T-helper 2 cell treated with Interferon-gamma antibody and Interleukin-4, amounts not matched to agents 5 μg/mL and 100 μg/mL, for 36 hours (primary cell): ENCODE data around the gene LEFTY1.
A peak's percentile ranks its signal among the peaks of the same experiment; 100 is the strongest.

Source experiments
- DNase-seq: peaks from one replicate; pipeline ENCODE4 v3.0.0; 2021; ENCODE audit warnings: low spot score
- H3K27ac Mint-ChIP-seq: one replicate; pipeline ENCODE4 v1.8.0; 2021; ENCODE audit warnings: mild to moderate bottlenecking, mixed read lengths
- H3K27me3 Mint-ChIP-seq: one replicate; pipeline ENCODE4 v1.8.0; 2021; ENCODE audit warnings: low read depth, mixed read lengths
- H3K36me3 Mint-ChIP-seq: one replicate; pipeline ENCODE4 v1.8.0; 2021; ENCODE audit warnings: low read depth, mixed read lengths
- H3K4me1 Mint-ChIP-seq: one replicate; pipeline ENCODE4 v1.8.0; 2021; ENCODE audit warnings: low read depth, mixed read lengths
- H3K4me3 Mint-ChIP-seq: one replicate; pipeline ENCODE4 v1.8.0; 2022; ENCODE audit warnings: mild to moderate bottlenecking, moderate library complexity, mixed read lengths
- H3K9me3 Mint-ChIP-seq: one replicate; pipeline ENCODE4 v1.8.0; 2021; ENCODE audit warnings: mixed read lengths

Gene LEFTY1

DNA sequence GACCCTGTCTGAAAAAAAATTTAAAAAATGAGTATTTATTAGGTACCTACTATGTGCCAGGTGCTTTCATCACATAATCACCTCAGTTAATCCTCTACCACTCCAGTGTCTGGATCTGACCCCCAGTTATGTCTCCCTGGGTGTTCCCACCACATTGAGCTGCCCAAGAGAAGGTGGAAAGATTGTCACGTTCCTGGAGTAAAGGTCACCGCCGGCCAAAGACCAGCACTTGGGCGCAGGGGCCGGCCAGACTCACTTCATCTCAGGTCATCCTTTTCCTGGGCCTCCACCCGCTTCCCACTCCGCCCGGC is 34.4 kb upstream of the LEFTY1 start:
- peak overlapping the region; percentile 92 for H3K27ac Mint-ChIP-seq
- no peaks in the 10 kb centered on the region for H3K9me3 Mint-ChIP-seq
- peaks cover 36% of the 10 kb centered on the region for H3K36me3 Mint-ChIP-seq
- DNase-seq: no peak
- peaks cover 26% of the 10 kb centered on the region for H3K4me1 Mint-ChIP-seq
- H3K4me3 Mint-ChIP-seq: peak overlapping the region; percentile 94
- no peaks in the 10 kb centered on the region for H3K27me3 Mint-ChIP-seq

- DNase-seq: no peak
- Mint-ChIP-seq H3K9me3 (no peaks in the 10 kb centered on the region), H3K27me3 (no peaks in the 10 kb centered on the region), H3K27ac (peak overlapping the region; percentile 82), H3K4me1 (peaks cover 26% of the 10 kb centered on the region), H3K4me3 (peak overlapping the region; percentile 94), H3K36me3 (peaks cover 44% of the 10 kb centered on the region)
These were observed 33.1 kb upstream of the LEFTY1 start for GRCh38 chr1:225921734-225922709.

DNA sequence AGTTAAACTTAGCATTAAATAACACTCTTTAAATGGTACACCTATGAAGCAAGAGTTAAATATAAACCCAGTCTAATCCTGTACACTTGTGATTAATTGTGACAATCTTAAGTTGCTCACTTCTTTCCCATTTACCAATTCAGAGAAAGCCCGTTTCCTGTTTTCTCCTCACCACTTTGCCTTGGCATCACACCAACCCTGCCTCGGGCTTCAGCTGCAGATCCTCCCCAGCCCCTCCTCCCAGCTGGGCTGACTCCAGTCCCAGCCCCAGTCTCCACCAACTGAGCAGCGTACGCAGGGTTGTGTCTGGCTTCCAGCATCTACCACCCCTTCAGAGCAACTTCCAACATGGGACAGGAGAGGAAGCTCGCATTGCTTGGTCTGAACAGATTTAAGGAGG is 31.0 kb upstream of the LEFTY1 start:
- peaks cover 50% of the 10 kb centered on the region for H3K36me3 Mint-ChIP-seq
- no peaks in the 10 kb centered on the region for H3K27me3 Mint-ChIP-seq
- DNase-seq: no peak
- H3K27ac Mint-ChIP-seq: peak overlapping the region; percentile 55
- peaks cover 22% of the 10 kb centered on the region for H3K4me1 Mint-ChIP-seq
- H3K4me3 Mint-ChIP-seq: peak overlapping the region; percentile 5
- H3K9me3 Mint-ChIP-seq: no peaks in the 10 kb centered on the region

DNA sequence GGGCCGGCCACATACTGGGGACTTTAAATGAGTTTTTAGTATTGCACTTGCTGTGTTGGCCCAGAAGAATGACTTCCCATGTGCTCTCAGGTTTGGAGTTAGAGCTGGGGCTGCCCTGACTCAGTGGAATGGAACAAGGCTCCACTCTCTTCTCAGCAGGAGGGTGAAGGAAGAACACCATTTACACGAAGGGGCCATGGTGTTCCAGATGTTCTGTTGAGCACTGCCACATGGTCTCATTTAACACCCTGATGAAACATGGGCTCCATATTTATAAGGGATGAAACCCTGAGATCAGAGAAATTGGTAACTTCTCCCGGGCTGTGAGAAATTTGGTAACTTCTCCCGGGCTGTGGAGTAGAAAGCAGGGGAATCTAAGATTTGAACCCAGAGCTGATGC is 29.3 kb upstream of the LEFTY1 start:
- peaks cover 46% of the 10 kb centered on the region for H3K36me3 Mint-ChIP-seq
- H3K4me1 Mint-ChIP-seq: peaks cover 22% of the 10 kb centered on the region
- no peak overlapping the region for H3K27ac Mint-ChIP-seq

DNA sequence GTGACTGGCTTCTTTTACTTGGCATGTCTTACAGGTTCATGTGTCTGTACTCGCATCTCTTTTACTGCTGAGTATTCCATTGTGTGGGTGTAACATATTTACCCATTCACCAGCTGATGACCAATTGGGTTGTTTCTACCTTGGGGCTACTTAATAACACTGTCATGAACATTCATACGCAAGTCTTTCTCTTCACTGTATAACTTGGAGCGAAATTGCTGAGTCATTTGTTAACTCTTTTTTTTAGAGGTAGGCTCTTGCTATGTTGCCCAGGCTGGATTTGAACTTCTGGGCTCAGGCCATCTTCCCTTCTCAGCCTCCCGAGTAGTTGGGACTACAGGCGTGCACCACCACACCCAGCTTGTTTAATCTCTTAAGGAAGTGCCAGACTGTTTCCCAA is 28.6 kb upstream of the LEFTY1 start:
- no peaks in the 10 kb centered on the region for H3K27me3 Mint-ChIP-seq
- no peak overlapping the region for H3K27ac Mint-ChIP-seq
- H3K4me3 Mint-ChIP-seq: no peak overlapping the region
- no peak for DNase-seq
- peaks cover 16% of the 10 kb centered on the region for H3K4me1 Mint-ChIP-seq
- H3K36me3 Mint-ChIP-seq: peaks cover 42% of the 10 kb centered on the region
- no peaks in the 10 kb centered on the region for H3K9me3 Mint-ChIP-seq

More for the DNA sequence above, 29.3 kb upstream of the LEFTY1 start:
- Mint-ChIP-seq H3K27me3 (no peaks in the 10 kb centered on the region), H3K9me3 (no peaks in the 10 kb centered on the region), H3K4me3 (no peak overlapping the region)
- DNase-seq: no peak

DNA sequence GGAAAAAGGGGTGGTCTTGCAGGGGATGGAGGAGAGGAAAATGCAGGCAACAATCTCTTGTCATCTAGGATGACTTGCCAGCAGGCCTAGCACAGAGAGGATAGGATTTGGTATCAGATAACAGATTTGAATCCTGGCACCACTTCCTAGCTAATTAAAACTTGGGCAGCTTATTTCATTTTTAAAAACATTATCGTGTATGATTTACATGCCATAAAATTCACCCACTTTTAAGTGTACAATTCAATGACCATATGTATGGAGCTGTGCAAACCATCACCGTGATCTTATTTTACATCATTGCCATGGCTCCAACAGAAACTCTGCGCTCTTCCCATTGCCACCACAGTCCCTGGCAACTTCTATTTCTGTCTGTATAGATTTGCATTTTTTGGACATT is 28.2 kb upstream of the LEFTY1 start:
- no peaks in the 10 kb centered on the region for H3K9me3 Mint-ChIP-seq
- H3K4me3 Mint-ChIP-seq: no peak overlapping the region
- H3K27me3 Mint-ChIP-seq: no peaks in the 10 kb centered on the region
- no peak overlapping the region for H3K27ac Mint-ChIP-seq
- H3K36me3 Mint-ChIP-seq: peaks cover 40% of the 10 kb centered on the region
- H3K4me1 Mint-ChIP-seq: peaks cover 14% of the 10 kb centered on the region
- no peak for DNase-seq

DNA sequence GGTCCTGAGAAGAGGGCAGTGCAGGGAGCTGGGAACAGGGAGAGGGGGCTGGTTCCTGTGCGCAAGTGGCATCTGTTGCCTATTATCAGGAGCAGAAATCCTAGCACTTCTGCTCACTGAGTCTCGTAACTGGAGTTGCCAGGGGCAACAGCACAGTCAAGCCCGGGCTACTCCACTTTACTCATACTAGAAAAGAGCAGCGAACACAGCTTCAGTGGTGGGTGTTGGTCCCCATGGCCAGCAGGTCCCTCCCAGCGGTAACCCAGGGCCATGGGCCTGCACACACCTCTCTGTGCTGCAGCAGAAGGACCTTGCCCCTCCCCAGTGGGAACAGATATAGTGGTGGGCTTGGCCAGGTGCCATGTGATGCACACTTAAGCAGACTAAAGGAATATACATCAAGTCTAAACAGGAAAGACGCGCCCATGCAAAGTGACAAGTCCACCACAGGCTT is 26.6 kb upstream of the LEFTY1 start:
- H3K36me3 Mint-ChIP-seq: peaks cover 31% of the 10 kb centered on the region
- no peak overlapping the region for H3K27ac Mint-ChIP-seq
- peaks cover 2% of the 10 kb centered on the region for H3K27me3 Mint-ChIP-seq
- no peak for DNase-seq
- no peak overlapping the region for H3K4me3 Mint-ChIP-seq
- H3K9me3 Mint-ChIP-seq: no peaks in the 10 kb centered on the region
- H3K4me1 Mint-ChIP-seq: peaks cover 5% of the 10 kb centered on the region

DNA sequence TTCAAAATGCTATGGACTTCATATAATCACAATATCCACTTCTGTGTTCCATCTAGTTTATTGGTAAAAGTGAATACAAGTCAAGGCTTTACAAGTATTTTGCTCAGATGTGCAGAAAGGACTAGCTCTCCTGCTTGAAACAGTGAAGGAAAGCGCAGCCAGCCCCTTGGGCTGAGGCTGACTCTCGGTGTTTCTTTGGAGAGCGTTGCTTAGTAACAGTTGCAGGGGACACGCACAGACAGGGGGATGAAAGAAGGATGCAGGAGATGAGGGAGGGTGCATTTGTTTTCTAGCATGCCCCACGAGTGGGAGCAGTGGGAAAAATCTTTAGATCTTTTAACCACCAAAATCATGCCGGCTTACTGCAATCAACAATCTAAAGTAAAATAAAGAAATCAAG is 26.0 kb upstream of the LEFTY1 start:
- Mint-ChIP-seq H3K27me3 (peaks cover 4% of the 10 kb centered on the region), H3K9me3 (no peaks in the 10 kb centered on the region), H3K4me3 (no peak overlapping the region), H3K27ac (no peak overlapping the region), H3K36me3 (peaks cover 27% of the 10 kb centered on the region), H3K4me1 (peaks cover 6% of the 10 kb centered on the region)
- no peak for DNase-seq

- Mint-ChIP-seq H3K36me3 (peaks cover 21% of the 10 kb centered on the region), H3K9me3 (no peaks in the 10 kb centered on the region), H3K27me3 (peaks cover 8% of the 10 kb centered on the region), H3K27ac (no peak overlapping the region), H3K4me1 (peaks cover 9% of the 10 kb centered on the region), H3K4me3 (no peak overlapping the region)
- DNase-seq: no peak
These were observed 25.4 kb upstream of the LEFTY1 start for GRCh38 chr1:225914391-225914790.

DNA sequence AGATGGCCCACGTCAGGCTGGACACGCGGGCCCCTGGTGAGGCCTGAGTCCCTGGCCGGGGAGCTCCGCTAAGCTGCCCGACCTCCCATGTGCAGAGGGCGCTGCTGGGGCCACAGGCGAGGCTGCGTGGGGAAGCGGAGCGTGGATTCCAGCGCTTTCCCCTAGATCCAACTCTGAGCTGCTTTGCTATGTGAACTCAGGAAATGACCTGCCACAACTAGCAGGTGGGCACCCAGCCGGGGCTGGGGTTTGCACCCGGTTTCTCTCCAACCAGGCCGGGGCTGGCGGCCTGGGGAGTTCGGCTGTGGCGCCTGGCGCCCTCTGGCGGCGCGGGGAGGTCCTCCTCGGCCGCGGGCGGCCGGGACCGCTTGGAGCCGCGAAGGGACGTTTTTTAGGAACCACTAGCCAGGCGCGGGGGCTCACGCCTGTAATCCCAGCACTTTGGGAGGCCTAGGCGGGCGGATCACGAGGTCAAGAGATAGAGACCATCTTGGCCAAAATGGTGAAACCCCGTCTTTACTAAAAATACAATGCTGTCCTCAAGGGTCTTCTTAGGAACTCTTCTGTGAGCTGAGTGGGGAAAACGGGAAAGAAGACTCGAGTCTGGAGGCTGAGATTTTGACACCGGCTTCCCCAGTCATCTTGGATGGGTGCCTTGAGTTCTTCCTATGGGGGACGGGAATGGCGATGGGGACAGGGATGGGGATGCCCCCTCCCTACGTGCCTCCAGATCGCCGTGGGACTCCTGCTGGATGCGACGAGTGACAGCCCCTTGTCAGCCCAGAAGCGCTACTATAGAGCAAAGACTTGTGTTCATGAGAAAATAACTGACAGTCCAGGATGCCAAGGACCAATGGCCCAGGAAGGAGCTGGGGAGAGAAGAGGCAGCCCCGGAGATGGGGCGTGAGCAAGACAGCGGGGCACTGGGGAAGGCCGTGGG is 22.5 kb upstream of the LEFTY1 start:
- Mint-ChIP-seq H3K9me3 (no peaks in the 10 kb centered on the region), H3K27me3 (peaks cover 13% of the 10 kb centered on the region), H3K36me3 (peaks cover 7% of the 10 kb centered on the region), H3K27ac (no peak overlapping the region), H3K4me3 (no peak overlapping the region), H3K4me1 (peaks cover 9% of the 10 kb centered on the region)
- peak; percentile 62 for DNase-seq

- no peak for DNase-seq
- H3K4me3 Mint-ChIP-seq: no peak overlapping the region
- H3K9me3 Mint-ChIP-seq: no peaks in the 10 kb centered on the region
- H3K27ac Mint-ChIP-seq: no peak overlapping the region
- H3K27me3 Mint-ChIP-seq: peaks cover 20% of the 10 kb centered on the region
- H3K36me3 Mint-ChIP-seq: no peaks in the 10 kb centered on the region
- H3K4me1 Mint-ChIP-seq: peaks cover 11% of the 10 kb centered on the region
These were observed 20.5 kb upstream of the LEFTY1 start for GRCh38 chr1:225909477-225909876.

GRCh38 chr1:225908773-225909172 is 19.8 kb upstream of the LEFTY1 start:
- no peak overlapping the region for H3K4me3 Mint-ChIP-seq
- H3K27ac Mint-ChIP-seq: no peak overlapping the region

GRCh38 chr1:225908013-225908640 is 19.2 kb upstream of the LEFTY1 start:
- Mint-ChIP-seq H3K4me1 (peaks cover 11% of the 10 kb centered on the region), H3K4me3 (no peak overlapping the region), H3K27me3 (peaks cover 26% of the 10 kb centered on the region), H3K27ac (no peak overlapping the region), H3K36me3 (no peaks in the 10 kb centered on the region), H3K9me3 (no peaks in the 10 kb centered on the region)
- DNase-seq: no peak

More at GRCh38 chr1:225908773-225909172, 19.8 kb upstream of the LEFTY1 start:
- Mint-ChIP-seq H3K4me1 (peaks cover 11% of the 10 kb centered on the region), H3K9me3 (no peaks in the 10 kb centered on the region), H3K36me3 (no peaks in the 10 kb centered on the region), H3K27me3 (peaks cover 23% of the 10 kb centered on the region)
- DNase-seq: no peak
